Heart right ventricle (tissue), 16 donors: ENCODE results near the gene ACVR1B. TPM values are rescaled to one million over a fixed set of nuclear protein-coding genes. Genes with fewer than 3 reads are reported as not detected.

Source experiments
- ATAC-seq, 8 donors: fragments of 200-7000 bp; cut with Tn5 transposase; one replicate each; pipeline ENCODE4 v1.9.1; 2020; ENCODE audit warnings: mild to moderate bottlenecking in 8 of 8, moderate library complexity in 8 of 8, moderate number of reproducible peaks in 1 of 8
- DNase-seq, 2 donors: peaks; one replicate each; pipeline ENCODE4 v3.0.0-alpha.2; 2020
- H3K27ac ChIP-seq, 10 donors: fragments of 200-600 bp; sonication (generic) in 2 of 10; one replicate each; pipeline versions ENCODE4 v1.5.0 to v1.8.0; 2020 to 2022; ENCODE audit warnings: mild to moderate bottlenecking in 3 of 10
- H3K27me3 ChIP-seq, 7 donors: fragments of 200-600 bp; one replicate each; pipeline ENCODE4 v1.8.0; 2021 to 2022; ENCODE audit warnings: mild to moderate bottlenecking in 2 of 7
- H3K36me3 ChIP-seq, 9 donors: fragments of 200-600 bp; sonication (generic) in 1 of 9; one replicate each; pipeline versions ENCODE4 v1.5.0 to v1.8.0; 2020 to 2022; ENCODE audit warnings: mild to moderate bottlenecking in 2 of 9
- H3K4me1 ChIP-seq, 9 donors: fragments of 200-600 bp; sonication (generic) in 1 of 9; one replicate each; pipeline versions ENCODE4 v1.5.0 to v1.8.0; 2020 to 2022; ENCODE audit warnings: mild to moderate bottlenecking in 4 of 9
- H3K4me3 ChIP-seq, 10 donors: fragments of 200-600 bp; sonication (generic) in 2 of 10; one replicate each; pipeline versions ENCODE4 v1.5.0 to v1.8.0; 2020 to 2022; ENCODE audit warnings: mild to moderate bottlenecking in 7 of 10, moderate library complexity in 2 of 10
- H3K9me3 ChIP-seq, 11 donors: fragments of 200-600 bp in 10 of 11; sonication (generic) in 2 of 11; one replicate each; pipeline versions ENCODE4 v1.5.0 to v1.8.0; 2013 to 2022; ENCODE audit warnings: mild to moderate bottlenecking in 2 of 11, control low read depth in 1 of 11, moderate library complexity in 1 of 11
- WGBS, 2 donors: extraction: QIAGEN DNeasy Blood & Tissue Kit; methylation state at CpG; one replicate each; pipeline ENCODE4 v1.1.7; 2013; ENCODE audit warnings: inconsistent platforms in 1 of 2; 5-methylcytosine and 5-hydroxymethylcytosine counted together
- intact Hi-C, 10 donors: fragments of 100-400 bp; cut with DNase I; formaldehyde crosslinking; loops; one replicate each; pipeline versions ENCODE4 v1.11.1 to v1.14.2; 2022
- polyA plus RNA-seq, 2 donors: library from polyadenylated mRNA; stranded (reverse); fragments of 200-250 nt; gene quantifications; one replicate each; pipeline ENCODE4 v1.2.3, GENCODE V29; 2013
- total RNA-seq, 10 donors: library from RNA; stranded (reverse); fragmentation: NEBNext Ultra II Directional in 3 of 10; extraction: Animal tissue kit (Norgen Biotek cat#: 25700) in 3 of 10; gene quantifications; one replicate each; pipeline versions ENCODE4 v1.2.1 to v1.2.4, GENCODE V29; 2021 to 2023
- TF ChIP-seq, protein P1 (sequence below), 9 donors: fragments of 200-600 bp; sonication (generic) in 2 of 9; IDR thresholded peaks; one replicate each; pipeline versions ENCODE4 v1.5.0 to v1.8.0; 2021 to 2022; ENCODE audit warnings: antibody characterized with exemption in 9 of 9, mild to moderate bottlenecking in 5 of 9, moderate library complexity in 1 of 9
- donor health status: Arrhythmogenic right ventricular cardiomyopathy.
- donor health status: ischemic (EF 13 %, LVEDD 7.1; RV severe dilation, severe dysfunction).
- donor health status: healthy with polysubstance abuse.
- donor health status: DM: no; HTN: yes; CAD: no.
- donor health status: DM: no; HTN: no; CAD: no.
- donor health status: ischemic (EF 25% LVEDD 6.9; RV normal size, moderate dysfunction).
- donor health status: ischemic (EF 25% LVEDD 5.7; RV mildly dilated, moderate dysfunction).
- donor health status: healthy.
- donor health status: DM: yes; HTN: yes; CAD: no.
- donor health status: Ischemic cardiomyopathy.
- donor health status: ischemic (EF 35%, LVEDD 5.7; RV mildly dilated, moderate dysfunction).
- donor health status: nonischemic (EF 11% LVEDD 7.7; RV severe dilation, severe dysfunction).
- donor health status: DM: yes; HTN: yes; CAD: no.
- donor health status: PGD.
- donor health status: ischemic (EF 29% LVEDD 5.4; RV normal size, mild dysfunction).
- donor health status: nonischemic (EF 23%, LVEDD 6.1; RV moderate dilation, normal function).

Gene ACVR1B
- total and polyA plus RNA-seq, 12 donors = 5.8 to 15.5 (median 9.7) TPM

GRCh38 chr12:51914034-51914923 lies 37.2 kb upstream of the ACVR1B start:
- H3K9me3 ChIP-seq = no peaks in the 10 kb centered on the region
- intact Hi-C loops = no loop called here
- no peaks in the 10 kb centered on the region for H3K27me3 ChIP-seq
- TF ChIP-seq, protein P1, sequence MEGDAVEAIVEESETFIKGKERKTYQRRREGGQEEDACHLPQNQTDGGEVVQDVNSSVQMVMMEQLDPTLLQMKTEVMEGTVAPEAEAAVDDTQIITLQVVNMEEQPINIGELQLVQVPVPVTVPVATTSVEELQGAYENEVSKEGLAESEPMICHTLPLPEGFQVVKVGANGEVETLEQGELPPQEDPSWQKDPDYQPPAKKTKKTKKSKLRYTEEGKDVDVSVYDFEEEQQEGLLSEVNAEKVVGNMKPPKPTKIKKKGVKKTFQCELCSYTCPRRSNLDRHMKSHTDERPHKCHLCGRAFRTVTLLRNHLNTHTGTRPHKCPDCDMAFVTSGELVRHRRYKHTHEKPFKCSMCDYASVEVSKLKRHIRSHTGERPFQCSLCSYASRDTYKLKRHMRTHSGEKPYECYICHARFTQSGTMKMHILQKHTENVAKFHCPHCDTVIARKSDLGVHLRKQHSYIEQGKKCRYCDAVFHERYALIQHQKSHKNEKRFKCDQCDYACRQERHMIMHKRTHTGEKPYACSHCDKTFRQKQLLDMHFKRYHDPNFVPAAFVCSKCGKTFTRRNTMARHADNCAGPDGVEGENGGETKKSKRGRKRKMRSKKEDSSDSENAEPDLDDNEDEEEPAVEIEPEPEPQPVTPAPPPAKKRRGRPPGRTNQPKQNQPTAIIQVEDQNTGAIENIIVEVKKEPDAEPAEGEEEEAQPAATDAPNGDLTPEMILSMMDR (IDR thresholded peaks at IDR 0.05) = no peak
- ATAC-seq (no peak), DNase-seq (peak in 1 of 2 donors; percentile 40)
- H3K4me1 ChIP-seq = peaks cover 18 to 83% (median 57%) of the 10 kb centered on the region in 9 donors
- H3K4me3 ChIP-seq = no peak overlapping the region
- 76 to 83% methylated on average over 17 of the region's 17 CpGs for WGBS, 2 donors
- peaks cover 0 to 61% (median 13%) of the 10 kb centered on the region in 9 donors for H3K36me3 ChIP-seq
- peak overlapping the region in 2 of 10 donors; percentile 60 to 98 for H3K27ac ChIP-seq

GRCh38 chr12:51915003-51915625 lies 36.4 kb upstream of the ACVR1B start:
- intact Hi-C loops = no loop called here
- H3K4me3 ChIP-seq = no peak overlapping the region
- ATAC-seq = no peak
- DNase-seq = no peak
- WGBS, 2 donors = 89 to 90% methylated on average over 28 of the region's 28 CpGs
- H3K27ac ChIP-seq = no peak overlapping the region
- no peaks in the 10 kb centered on the region for H3K9me3 ChIP-seq
- H3K27me3 ChIP-seq = no peaks in the 10 kb centered on the region
- peaks cover 15 to 74% (median 51%) of the 10 kb centered on the region in 9 donors for H3K4me1 ChIP-seq
- H3K36me3 ChIP-seq = peaks cover 0 to 69% (median 13%) of the 10 kb centered on the region in 9 donors
- TF ChIP-seq, protein P1 (IDR thresholded peaks at IDR 0.05) = no peak

DNA sequence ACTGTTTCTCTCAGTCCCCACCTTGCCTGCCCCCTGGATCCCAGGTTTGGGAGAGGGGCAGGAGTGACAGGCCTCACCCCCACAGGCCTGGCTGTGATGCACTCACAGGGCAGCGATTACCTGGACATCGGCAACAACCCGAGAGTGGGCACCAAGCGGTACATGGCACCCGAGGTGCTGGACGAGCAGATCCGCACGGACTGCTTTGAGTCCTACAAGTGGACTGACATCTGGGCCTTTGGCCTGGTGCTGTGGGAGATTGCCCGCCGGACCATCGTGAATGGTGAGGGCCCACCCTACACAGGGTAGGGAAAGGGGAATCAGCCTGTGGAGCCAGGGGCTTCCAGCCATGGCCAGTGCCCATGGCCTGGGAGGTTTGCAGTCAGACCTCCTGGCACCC lies 35.5 kb upstream of the ACVR1B start:
- DNase-seq = no peak
- H3K4me1 ChIP-seq = peaks cover 7 to 66% (median 43%) of the 10 kb centered on the region in 9 donors
- ATAC-seq = no peak
- no peak overlapping the region for H3K27ac ChIP-seq
- no peak overlapping the region for H3K4me3 ChIP-seq
- peaks cover 0 to 76% (median 13%) of the 10 kb centered on the region in 9 donors for H3K36me3 ChIP-seq
- TF ChIP-seq, protein P1 (IDR thresholded peaks at IDR 0.05) = no peak
- intact Hi-C loops = no loop called here
- 98 to 100% methylated on average over 11 of the region's 11 CpGs for WGBS, 2 donors
- H3K27me3 ChIP-seq = no peaks in the 10 kb centered on the region
- H3K9me3 ChIP-seq = no peaks in the 10 kb centered on the region

DNA sequence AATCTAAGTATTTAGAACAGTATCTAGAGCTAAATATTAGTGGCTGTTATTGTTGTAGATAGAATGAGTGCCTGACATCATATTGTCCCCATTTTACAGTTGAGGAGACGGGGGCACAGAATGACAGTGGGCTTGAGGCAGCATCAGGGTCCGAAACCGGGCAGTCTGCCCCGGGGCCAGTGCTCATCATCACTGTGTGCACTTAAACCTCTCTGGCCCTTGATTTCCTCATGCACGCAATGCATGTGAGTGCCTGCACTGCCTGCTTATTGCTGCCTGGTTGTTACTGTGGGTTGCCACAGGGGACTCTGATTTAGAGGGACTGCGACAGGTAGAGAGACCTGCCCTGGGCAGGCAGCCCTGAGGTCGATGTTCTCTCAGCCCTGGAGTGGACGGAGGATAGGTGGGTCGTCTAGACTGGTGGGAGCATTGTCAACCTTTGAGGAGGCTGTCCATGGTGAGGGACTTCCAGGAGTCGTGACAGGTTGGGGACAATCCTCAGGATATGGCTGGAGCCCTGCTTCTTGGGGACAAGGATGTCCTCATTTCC lies 34.4 kb upstream of the ACVR1B start:
- intact Hi-C loops = no loop called here
- no peaks in the 10 kb centered on the region for H3K27me3 ChIP-seq
- H3K4me3 ChIP-seq = no peak overlapping the region
- TF ChIP-seq, protein P1 (IDR thresholded peaks at IDR 0.05) = no peak
- DNase-seq = no peak
- H3K9me3 ChIP-seq = no peaks in the 10 kb centered on the region
- H3K27ac ChIP-seq = peak overlapping the region in 2 of 10 donors; percentile 26 to 64
- H3K4me1 ChIP-seq = peaks cover 7 to 61% (median 34%) of the 10 kb centered on the region in 9 donors
- H3K36me3 ChIP-seq = peaks cover 0 to 79% (median 13%) of the 10 kb centered on the region in 9 donors
- no peak for ATAC-seq
- 87 to 88% methylated on average over 10 of the region's 10 CpGs for WGBS, 2 donors
